ENCODE results near the gene HOXB1. TPM values are rescaled to one million over a fixed set of nuclear protein-coding genes. Genes with fewer than 3 reads are reported as not detected.

HOXB1 gene
- polyA plus RNA-seq, 1 donor, result 0.07 TPM

- peaks cover 24% of the 10 kb centered on the region for H3K4me1 ChIP-seq (ENCODE audit: control insufficient read depth, insufficient read depth, low read length)
- H3K27me3 ChIP-seq (ENCODE audit: control insufficient read depth, insufficient read depth, low read length), result peaks cover 97% of the 10 kb centered on the region
- no peak for DNase-seq
- peak overlapping the region; percentile 77 for H3K27ac ChIP-seq (ENCODE audit: low read length)
- no peak overlapping the region for H3K4me3 ChIP-seq (ENCODE audit: low read length)
- peaks cover 3% of the 10 kb centered on the region for H3K9me3 ChIP-seq (ENCODE audit: control insufficient read depth, low read depth, low read length)
- no CpG with 5 or more reads among the region's 6 CpGs for WGBS (ENCODE audit: insufficient coverage, low lambda C conversion rate)
- no peaks in the 10 kb centered on the region for H3K36me3 ChIP-seq (ENCODE audit: control insufficient read depth, insufficient read depth, low read length)
Observed at GRCh38 chr17:48567209-48567608, 36.4 kb upstream of the HOXB1 start.

DNA sequence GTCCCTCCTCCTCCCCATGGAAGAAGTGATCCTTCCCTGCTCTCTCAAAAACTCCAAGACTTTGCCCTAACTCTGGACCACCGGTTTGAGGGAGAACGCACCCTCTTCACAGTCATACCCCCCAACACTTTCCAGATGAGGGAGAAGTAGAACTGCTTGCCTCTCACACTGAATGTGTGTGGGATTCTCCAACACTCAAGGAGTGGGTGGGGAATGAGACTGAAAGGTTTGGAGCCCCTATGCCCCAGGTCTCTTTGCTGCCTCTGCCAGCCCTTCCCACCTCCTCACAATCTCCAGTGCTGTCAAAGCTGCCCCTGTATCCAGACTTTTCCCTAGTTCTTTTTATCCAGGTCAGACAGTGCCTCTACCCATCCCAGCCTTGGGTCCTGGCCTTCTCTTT is 35.9 kb upstream of the HOXB1 start:
- Histone ChIP-seq H3K36me3 (ENCODE audit: control insufficient read depth, insufficient read depth, low read length) (peaks cover 3% of the 10 kb centered on the region), H3K4me1 (ENCODE audit: control insufficient read depth, insufficient read depth, low read length) (peaks cover 24% of the 10 kb centered on the region), H3K27ac (ENCODE audit: low read length) (peak overlapping the region; percentile 20), H3K4me3 (ENCODE audit: low read length) (no peak overlapping the region), H3K9me3 (ENCODE audit: control insufficient read depth, low read depth, low read length) (peaks cover 3% of the 10 kb centered on the region), H3K27me3 (ENCODE audit: control insufficient read depth, insufficient read depth, low read length) (peaks cover 97% of the 10 kb centered on the region)
- no CpG with 5 or more reads among the region's 2 CpGs for WGBS (ENCODE audit: insufficient coverage, low lambda C conversion rate)
- DNase-seq, result no peak

- peaks cover 94% of the 10 kb centered on the region for H3K27me3 ChIP-seq (ENCODE audit: control insufficient read depth, insufficient read depth, low read length)
- no peak overlapping the region for H3K4me3 ChIP-seq (ENCODE audit: low read length)
- no peak for DNase-seq
- peak overlapping the region; percentile 20 for H3K27ac ChIP-seq (ENCODE audit: low read length)
- H3K9me3 ChIP-seq (ENCODE audit: control insufficient read depth, low read depth, low read length), result peaks cover 3% of the 10 kb centered on the region
- H3K4me1 ChIP-seq (ENCODE audit: control insufficient read depth, insufficient read depth, low read length), result peaks cover 30% of the 10 kb centered on the region
- H3K36me3 ChIP-seq (ENCODE audit: control insufficient read depth, insufficient read depth, low read length), result peaks cover 7% of the 10 kb centered on the region
- WGBS (ENCODE audit: insufficient coverage, low lambda C conversion rate), result 100% methylated on average over 1 of the region's 4 CpGs
Observed at GRCh38 chr17:48565925-48566710, 35.3 kb upstream of the HOXB1 start.

DNA sequence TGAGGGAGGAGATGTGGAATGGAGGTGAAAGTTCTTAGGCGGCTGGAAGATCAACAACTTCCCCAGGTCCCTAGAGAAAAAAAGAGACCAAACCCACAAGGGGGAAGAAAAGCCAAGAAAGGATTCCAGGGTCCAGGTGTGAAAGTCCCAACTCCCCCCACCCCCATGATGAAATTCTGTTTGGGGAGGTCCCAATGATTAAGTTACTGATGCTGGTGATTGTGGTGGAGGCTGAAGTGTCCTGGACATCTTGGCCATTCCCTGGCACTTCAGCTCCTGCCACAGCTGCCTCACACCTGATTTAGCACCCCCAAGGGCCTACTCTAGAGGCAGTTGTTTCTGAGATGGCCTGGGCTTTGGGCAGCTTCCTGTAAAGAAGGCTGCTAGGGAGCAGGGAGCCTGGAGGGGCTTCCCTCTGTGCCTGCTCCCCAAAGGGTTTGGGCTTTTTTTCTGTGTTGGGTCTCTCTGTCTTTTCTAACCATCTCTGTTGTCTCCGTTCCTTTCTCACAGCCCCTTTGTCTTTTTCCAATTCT is 34.3 kb upstream of the HOXB1 start:
- peaks cover 83% of the 10 kb centered on the region for H3K27me3 ChIP-seq (ENCODE audit: control insufficient read depth, insufficient read depth, low read length)
- DNase-seq, result no peak
- WGBS (ENCODE audit: insufficient coverage, low lambda C conversion rate), result 100% methylated on average over 1 of the region's 2 CpGs
- H3K9me3 ChIP-seq (ENCODE audit: control insufficient read depth, low read depth, low read length), result peaks cover 3% of the 10 kb centered on the region
- peaks cover 7% of the 10 kb centered on the region for H3K36me3 ChIP-seq (ENCODE audit: control insufficient read depth, insufficient read depth, low read length)
- peaks cover 30% of the 10 kb centered on the region for H3K4me1 ChIP-seq (ENCODE audit: control insufficient read depth, insufficient read depth, low read length)
- H3K4me3 ChIP-seq (ENCODE audit: low read length), result no peak overlapping the region
- H3K27ac ChIP-seq (ENCODE audit: low read length), result peak overlapping the region; percentile 54

- WGBS (ENCODE audit: insufficient coverage, low lambda C conversion rate), result no CpG with 5 or more reads among the region's 73 CpGs
- Histone ChIP-seq H3K27me3 (ENCODE audit: control insufficient read depth, insufficient read depth, low read length) (peaks cover 80% of the 10 kb centered on the region), H3K27ac (ENCODE audit: low read length) (peak overlapping the region; percentile 64), H3K4me1 (ENCODE audit: control insufficient read depth, insufficient read depth, low read length) (peaks cover 34% of the 10 kb centered on the region), H3K4me3 (ENCODE audit: low read length) (peak overlapping the region; percentile 22), H3K36me3 (ENCODE audit: control insufficient read depth, insufficient read depth, low read length) (peaks cover 7% of the 10 kb centered on the region), H3K9me3 (ENCODE audit: control insufficient read depth, low read depth, low read length) (peaks cover 3% of the 10 kb centered on the region)
- DNase-seq, result no peak
Observed at GRCh38 chr17:48564188-48565021, 33.6 kb upstream of the HOXB1 start.

DNA sequence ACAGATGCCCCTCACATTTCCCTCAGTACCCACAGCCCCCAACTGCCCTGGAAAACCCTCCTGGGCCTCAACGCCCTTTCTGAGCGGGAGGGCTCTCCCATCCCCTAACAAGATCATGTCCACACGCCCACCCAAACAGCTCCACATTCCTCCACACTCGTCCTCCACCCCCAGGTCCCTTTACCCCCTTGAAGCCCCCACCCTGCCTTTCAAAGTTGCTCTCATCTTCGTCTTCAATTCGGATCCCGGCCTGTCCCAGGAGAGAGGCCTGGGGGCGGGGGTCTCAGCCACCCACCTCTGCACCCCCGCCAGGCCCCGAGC is 33.0 kb upstream of the HOXB1 start:
- peaks cover 34% of the 10 kb centered on the region for H3K4me1 ChIP-seq (ENCODE audit: control insufficient read depth, insufficient read depth, low read length)
- H3K4me3 ChIP-seq (ENCODE audit: low read length), result peak overlapping the region; percentile 10
- no CpG with 5 or more reads among the region's 10 CpGs for WGBS (ENCODE audit: insufficient coverage, low lambda C conversion rate)
- peaks cover 3% of the 10 kb centered on the region for H3K9me3 ChIP-seq (ENCODE audit: control insufficient read depth, low read depth, low read length)
- peaks cover 7% of the 10 kb centered on the region for H3K36me3 ChIP-seq (ENCODE audit: control insufficient read depth, insufficient read depth, low read length)
- no peak for DNase-seq
- peak overlapping the region; percentile 64 for H3K27ac ChIP-seq (ENCODE audit: low read length)
- H3K27me3 ChIP-seq (ENCODE audit: control insufficient read depth, insufficient read depth, low read length), result peaks cover 80% of the 10 kb centered on the region

DNA sequence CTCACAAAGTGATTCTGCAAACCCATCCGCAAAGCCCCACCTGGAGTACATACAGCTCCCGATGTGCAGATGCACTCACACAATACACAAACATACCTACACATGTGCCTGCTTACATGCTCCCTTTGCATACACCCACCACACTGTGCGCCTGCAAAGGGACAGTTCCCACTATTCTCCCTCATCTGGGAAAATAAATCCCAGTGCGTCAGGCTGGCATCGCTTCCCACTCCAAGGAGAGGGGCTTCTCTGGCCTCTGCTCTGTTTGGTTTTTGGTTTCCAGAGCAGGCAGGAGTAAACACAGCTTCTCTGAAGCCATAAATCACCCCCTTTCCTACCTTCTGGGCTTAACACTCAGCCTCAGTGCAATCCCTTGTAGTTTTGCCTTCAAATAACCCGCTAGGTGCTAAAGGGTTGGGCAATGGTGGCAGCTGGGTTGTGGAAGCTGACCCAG is 32.6 kb upstream of the HOXB1 start:
- Histone ChIP-seq H3K27me3 (ENCODE audit: control insufficient read depth, insufficient read depth, low read length) (peaks cover 80% of the 10 kb centered on the region), H3K4me1 (ENCODE audit: control insufficient read depth, insufficient read depth, low read length) (peaks cover 34% of the 10 kb centered on the region), H3K27ac (ENCODE audit: low read length) (peak overlapping the region; percentile 64), H3K4me3 (ENCODE audit: low read length) (peak overlapping the region; percentile 10), H3K9me3 (ENCODE audit: control insufficient read depth, low read depth, low read length) (peaks cover 3% of the 10 kb centered on the region), H3K36me3 (ENCODE audit: control insufficient read depth, insufficient read depth, low read length) (peaks cover 7% of the 10 kb centered on the region)
- no CpG with 5 or more reads among the region's 6 CpGs for WGBS (ENCODE audit: insufficient coverage, low lambda C conversion rate)
- DNase-seq, result no peak

- H3K4me3 ChIP-seq (ENCODE audit: low read length), result no peak overlapping the region
- peaks cover 7% of the 10 kb centered on the region for H3K36me3 ChIP-seq (ENCODE audit: control insufficient read depth, insufficient read depth, low read length)
- H3K4me1 ChIP-seq (ENCODE audit: control insufficient read depth, insufficient read depth, low read length), result peaks cover 33% of the 10 kb centered on the region
- peak overlapping the region; percentile 64 for H3K27ac ChIP-seq (ENCODE audit: low read length)
- peaks cover 80% of the 10 kb centered on the region for H3K27me3 ChIP-seq (ENCODE audit: control insufficient read depth, insufficient read depth, low read length)
- WGBS (ENCODE audit: insufficient coverage, low lambda C conversion rate), result no CpG with 5 or more reads among the region's 5 CpGs
- peaks cover 3% of the 10 kb centered on the region for H3K9me3 ChIP-seq (ENCODE audit: control insufficient read depth, low read depth, low read length)
- DNase-seq, result no peak
Observed at GRCh38 chr17:48562934-48563333, 32.1 kb upstream of the HOXB1 start.

DNA sequence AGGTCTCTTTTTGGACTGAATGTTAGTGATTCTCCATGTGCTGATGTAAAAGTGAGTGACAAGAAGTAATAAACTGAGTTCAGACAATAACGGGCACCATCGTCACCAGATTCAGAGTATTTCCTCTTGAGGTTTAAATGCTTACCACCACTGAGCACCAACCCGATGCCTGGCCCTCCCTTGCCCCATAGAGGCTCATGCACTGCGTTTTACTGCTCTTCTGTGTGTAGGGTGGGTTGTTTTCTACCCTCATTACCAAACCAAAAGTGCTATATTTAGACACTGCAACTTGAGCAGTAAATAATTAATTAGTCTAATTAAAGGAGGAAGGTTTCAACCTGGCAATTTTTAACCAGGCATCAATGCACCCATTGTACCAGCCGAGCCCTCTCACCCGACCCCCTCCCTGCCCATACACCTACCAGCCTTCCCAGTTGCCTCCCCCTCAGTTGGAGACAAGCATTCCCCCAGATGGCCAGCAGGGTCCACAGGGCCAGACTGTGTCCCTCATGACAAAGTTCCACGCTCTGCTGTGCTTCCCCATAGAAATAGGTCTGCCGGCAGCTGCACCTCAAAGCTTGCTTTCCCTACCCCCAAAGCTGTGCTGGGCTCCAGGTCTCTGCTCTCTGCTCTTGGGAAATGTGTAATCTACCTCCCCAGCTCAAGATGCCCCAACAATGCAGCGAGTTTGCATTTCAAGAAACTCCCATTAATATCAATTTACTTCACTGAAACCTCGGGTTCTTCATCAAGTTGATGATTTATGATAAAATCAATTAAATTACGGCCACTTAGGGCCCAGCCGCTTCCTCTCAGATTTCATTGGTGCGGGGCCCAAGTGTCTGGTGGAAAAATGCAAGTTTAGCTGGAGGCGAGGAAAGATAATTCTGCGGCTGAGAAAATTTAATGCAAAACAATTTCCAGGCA is 31.3 kb upstream of the HOXB1 start:
- Histone ChIP-seq H3K36me3 (ENCODE audit: control insufficient read depth, insufficient read depth, low read length) (peaks cover 7% of the 10 kb centered on the region), H3K27ac (ENCODE audit: low read length) (peak overlapping the region; percentile 64), H3K27me3 (ENCODE audit: control insufficient read depth, insufficient read depth, low read length) (peaks cover 80% of the 10 kb centered on the region), H3K4me3 (ENCODE audit: low read length) (no peak overlapping the region), H3K4me1 (ENCODE audit: control insufficient read depth, insufficient read depth, low read length) (peaks cover 30% of the 10 kb centered on the region), H3K9me3 (ENCODE audit: control insufficient read depth, low read depth, low read length) (peaks cover 3% of the 10 kb centered on the region)
- 73% methylated on average over 3 of the region's 15 CpGs for WGBS (ENCODE audit: insufficient coverage, low lambda C conversion rate)
- DNase-seq, result no peak

Data from large intestine (tissue), 3 donors.